Ovary (tissue), 9 donors: Measurements from ENCODE around the gene SLMAP. TPM values are rescaled to one million over a fixed set of nuclear protein-coding genes. Genes with fewer than 3 reads are reported as not detected.

ENCODE experiments used
- DNase-seq, 5 donors: peaks; one replicate each; pipeline ENCODE4 v3.0.0-alpha.2; 2019 to 2020
- H3K27ac ChIP-seq, 2 donors: fragments of 200-600 bp; one replicate each; pipeline versions ENCODE4 v1.5.1 to v1.8.0; 2019 to 2022
- H3K27me3 ChIP-seq: fragments of 200-600 bp; one replicate; pipeline ENCODE4 v1.8.0; 2022
- H3K36me3 ChIP-seq: fragments of 200-600 bp; sonication (generic); one replicate; pipeline ENCODE4 v1.5.1; 2019
- H3K4me1 ChIP-seq: one replicate; pipeline ENCODE4 v1.8.1; 2013; ENCODE audit warnings: mild to moderate bottlenecking, moderate library complexity; ENCODE audit not compliant: insufficient read depth
- H3K4me3 ChIP-seq: fragments of 200-600 bp; sonication (generic); one replicate; pipeline ENCODE4 v1.5.1; 2017
- H3K9me3 ChIP-seq, 2 donors: fragments of 200-600 bp in 1 of 2; sonication (generic) in 1 of 2; one replicate each; pipeline versions ENCODE4 v1.5.1 to v1.8.1; 2013 to 2019; ENCODE audit warnings: mild to moderate bottlenecking in 1 of 2, moderate library complexity in 1 of 2
- EP300 ChIP-seq: sonication (generic); formaldehyde crosslinking; IDR thresholded peaks from one replicate; pipeline ENCODE4 v1.6.1; 2017; ENCODE audit warnings: antibody characterized with exemption
- POLR2A ChIP-seq: fragments of 450-650 bp; IDR thresholded peaks from one replicate; pipeline ENCODE4 v1.6.1; 2017; ENCODE audit warnings: antibody characterized with exemption, mild to moderate bottlenecking, moderate library complexity
- WGBS, 3 donors: extraction: QIAGEN DNeasy Blood & Tissue Kit in 1 of 3; methylation state at CpG; one replicate each; pipeline versions ENCODE4 v1.1.5 to v1.1.7; 2013 to 2017; 5-methylcytosine and 5-hydroxymethylcytosine counted together
- intact Hi-C, 4 donors: fragments of 100-400 bp; cut with DNase I; formaldehyde crosslinking; loops; one replicate each; pipeline versions ENCODE4 v1.11.0 to v1.15.1; 2022 to 2023
- polyA plus RNA-seq, 2 donors: library from polyadenylated mRNA; stranded (reverse); fragments of 200-250 nt in 1 of 2; fragments of 350-450 nt in 1 of 2; fragmentation: Illumina TruSeq in 1 of 2; extraction: RNeasy Lipid Tissue Mini Kit (QIAGEN cat#74804) in 1 of 2; gene quantifications; one replicate each; pipeline ENCODE4 v1.2.3, GENCODE V29; 2013 to 2014
- total RNA-seq, 7 donors: library from RNA; depleted of rRNA in 2 of 7; stranded (reverse); fragments of >200 nt in 2 of 7; fragmentation: NEBNext Ultra II Directional in 3 of 7; extraction: Animal tissue kit (Norgen Biotek cat#: 25700) in 3 of 7; gene quantifications; one replicate each; pipeline versions ENCODE4 v1.1.0 to v1.2.4, GENCODE V29; 2016 to 2023
- TF ChIP-seq, protein P1 (sequence below), 3 donors: fragments of 450-650 bp in 2 of 3; fragments of 200-600 bp in 1 of 3; IDR thresholded peaks; one replicate each; pipeline versions ENCODE4 v1.5.1 to v1.8.0; 2016 to 2022; ENCODE audit warnings: antibody characterized with exemption in 3 of 3, mild to moderate bottlenecking in 1 of 3
- donor health status: DM: no; HTN: no; CAD: no; lungs with moderate emphysema.
- donor health status: DM: no; HTN: no; CAD: no.
- donor health status: Bipolar disorder and iron deficiency.
- donor health status: DM: yes; HTN: yes; CAD: no.
- donor health status: DM: no; HTN: no; CAD: no.
- donor health status: DM: yes; HTN: yes; CAD: no.

The SLMAP gene
- total and polyA plus RNA-seq, 9 donors: 26.3 to 113 (median 73.8) TPM

DNA sequence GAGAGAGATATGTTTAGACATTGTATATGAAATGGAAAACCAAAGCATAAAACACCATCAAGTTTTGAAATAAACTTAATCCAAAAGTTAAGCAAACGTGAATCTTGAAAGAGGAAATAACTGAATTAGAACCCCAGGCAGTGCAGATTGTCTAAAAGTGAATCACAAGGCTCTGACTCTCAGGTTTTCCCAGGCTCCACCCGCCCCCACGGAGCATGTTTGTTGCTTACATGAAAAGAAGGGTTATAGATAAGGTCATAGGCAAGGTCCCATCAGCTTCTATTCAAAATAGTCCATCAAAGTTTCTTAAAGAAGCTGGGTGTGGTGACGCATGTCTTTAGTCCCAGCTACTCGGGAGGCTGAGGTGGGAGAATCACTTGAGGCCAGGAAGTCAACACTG, 29.0 kb upstream of the SLMAP start:
- no peak overlapping the region for H3K4me3 ChIP-seq
- TF ChIP-seq EP300 (no peak), POLR2A (no peak)
- TF ChIP-seq, protein P1, sequence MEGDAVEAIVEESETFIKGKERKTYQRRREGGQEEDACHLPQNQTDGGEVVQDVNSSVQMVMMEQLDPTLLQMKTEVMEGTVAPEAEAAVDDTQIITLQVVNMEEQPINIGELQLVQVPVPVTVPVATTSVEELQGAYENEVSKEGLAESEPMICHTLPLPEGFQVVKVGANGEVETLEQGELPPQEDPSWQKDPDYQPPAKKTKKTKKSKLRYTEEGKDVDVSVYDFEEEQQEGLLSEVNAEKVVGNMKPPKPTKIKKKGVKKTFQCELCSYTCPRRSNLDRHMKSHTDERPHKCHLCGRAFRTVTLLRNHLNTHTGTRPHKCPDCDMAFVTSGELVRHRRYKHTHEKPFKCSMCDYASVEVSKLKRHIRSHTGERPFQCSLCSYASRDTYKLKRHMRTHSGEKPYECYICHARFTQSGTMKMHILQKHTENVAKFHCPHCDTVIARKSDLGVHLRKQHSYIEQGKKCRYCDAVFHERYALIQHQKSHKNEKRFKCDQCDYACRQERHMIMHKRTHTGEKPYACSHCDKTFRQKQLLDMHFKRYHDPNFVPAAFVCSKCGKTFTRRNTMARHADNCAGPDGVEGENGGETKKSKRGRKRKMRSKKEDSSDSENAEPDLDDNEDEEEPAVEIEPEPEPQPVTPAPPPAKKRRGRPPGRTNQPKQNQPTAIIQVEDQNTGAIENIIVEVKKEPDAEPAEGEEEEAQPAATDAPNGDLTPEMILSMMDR (IDR thresholded peaks at IDR 0.05): no peak
- no peaks in the 10 kb centered on the region for H3K36me3 ChIP-seq
- H3K27ac ChIP-seq: no peak overlapping the region
- no peaks in the 10 kb centered on the region for H3K27me3 ChIP-seq
- H3K9me3 ChIP-seq: no peaks in the 10 kb centered on the region
- H3K4me1 ChIP-seq: peaks cover 2% of the 10 kb centered on the region
- 85 to 90% (median 88%) methylated on average over 5 of the region's 5 CpGs for WGBS, 3 donors
- intact Hi-C loops: no loop called here
- no peak for DNase-seq

DNA sequence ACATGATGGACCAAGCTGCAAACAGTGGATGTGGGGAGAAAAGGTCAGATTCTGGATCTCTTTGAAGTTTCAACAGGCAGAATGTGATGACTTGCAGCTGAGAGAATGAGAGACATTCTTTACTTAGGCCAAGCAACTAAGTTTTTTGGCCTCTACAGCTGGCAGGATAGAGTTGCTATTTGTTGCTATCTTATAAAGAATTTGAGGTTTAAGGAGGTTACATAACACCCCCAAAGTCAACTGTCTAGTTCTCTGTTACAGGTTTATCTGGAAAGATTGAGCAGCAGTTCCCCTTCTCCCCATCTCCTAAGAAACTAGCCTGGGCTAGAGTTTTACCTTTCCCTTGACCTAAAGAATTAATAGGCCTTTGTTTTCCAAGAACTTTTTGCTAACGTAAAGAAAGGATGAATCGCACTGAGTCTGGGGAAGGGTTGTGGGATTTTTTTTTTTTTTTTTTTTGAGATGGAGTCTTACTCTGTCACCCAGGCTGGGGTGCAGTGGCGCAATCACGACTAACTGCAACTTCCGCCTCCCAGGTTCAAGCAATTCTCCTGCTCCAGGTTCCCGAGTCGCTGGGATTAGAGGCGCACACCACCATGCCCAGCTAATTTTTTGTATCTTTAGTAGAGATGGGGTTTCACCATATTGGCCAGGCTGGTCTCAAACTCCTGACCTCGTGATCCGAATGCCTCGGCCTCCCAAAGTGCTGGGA, 26.6 kb upstream of the SLMAP start:
- Histone ChIP-seq H3K4me3 (no peak overlapping the region), H3K36me3 (no peaks in the 10 kb centered on the region), H3K4me1 (peaks cover 2% of the 10 kb centered on the region), H3K27ac (peak overlapping the region in 1 of 2 donors; percentile 8), H3K27me3 (no peaks in the 10 kb centered on the region), H3K9me3 (no peaks in the 10 kb centered on the region)
- DNase-seq: no peak
- WGBS, 3 donors: 84 to 86% (median 86%) methylated on average over 11 of the region's 11 CpGs
- intact Hi-C loops: no loop called here
- TF ChIP-seq EP300: no peak
- TF ChIP-seq POLR2A: no peak
- TF ChIP-seq, protein P1 (IDR thresholded peaks at IDR 0.05): no peak

DNA sequence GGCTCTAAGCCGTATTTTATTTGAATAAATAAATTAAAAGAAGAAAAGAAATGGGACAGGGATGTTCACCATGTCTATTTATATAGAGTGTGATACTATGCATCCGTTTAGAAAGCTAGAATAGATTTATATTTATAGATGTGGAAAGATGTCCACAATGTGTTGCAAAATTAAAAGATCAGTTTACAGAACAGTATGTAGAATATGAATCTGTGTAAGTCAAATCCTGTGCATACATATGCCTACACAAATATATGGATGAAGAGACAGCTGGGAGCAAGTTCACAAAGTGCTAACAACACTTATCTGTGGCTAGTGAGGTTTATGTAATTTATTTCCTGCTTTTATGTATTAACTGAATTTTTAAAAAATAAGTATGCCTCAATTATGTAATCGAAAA, 25.4 kb upstream of the SLMAP start:
- H3K4me3 ChIP-seq: no peak overlapping the region
- intact Hi-C loops: no loop called here
- no peak overlapping the region for H3K27ac ChIP-seq
- H3K4me1 ChIP-seq: peaks cover 2% of the 10 kb centered on the region
- H3K9me3 ChIP-seq: no peaks in the 10 kb centered on the region
- DNase-seq: no peak
- H3K27me3 ChIP-seq: no peaks in the 10 kb centered on the region
- WGBS, 3 donors: 68 to 73% (median 69%) methylated on average over 3 of the region's 3 CpGs
- TF ChIP-seq POLR2A (no peak), EP300 (no peak)
- TF ChIP-seq, protein P1 (IDR thresholded peaks at IDR 0.05): no peak
- H3K36me3 ChIP-seq: no peaks in the 10 kb centered on the region

DNA sequence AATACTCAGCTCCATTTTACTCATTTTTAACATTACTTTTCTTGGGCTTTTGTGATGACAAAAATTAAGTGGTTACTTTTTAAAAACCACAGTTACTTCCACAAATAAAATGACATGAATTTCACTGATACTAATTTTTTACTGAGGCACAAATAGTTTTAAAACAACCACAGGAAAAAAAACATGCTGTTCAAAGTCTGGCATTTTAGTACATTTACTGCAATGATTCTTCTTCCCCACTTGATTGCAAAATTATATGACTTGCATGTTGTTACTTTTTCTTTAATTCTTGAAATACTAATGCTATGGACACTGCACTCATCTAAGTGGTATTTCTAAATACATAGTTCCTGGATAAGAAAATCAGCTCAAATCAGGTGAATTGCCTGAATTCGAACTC, 24.8 kb upstream of the SLMAP start:
- 78 to 83% (median 80%) methylated on average over 1 of the region's 1 CpG for WGBS, 3 donors
- no peak overlapping the region for H3K4me3 ChIP-seq
- H3K9me3 ChIP-seq: no peaks in the 10 kb centered on the region
- peaks cover 2% of the 10 kb centered on the region for H3K4me1 ChIP-seq
- H3K36me3 ChIP-seq: no peaks in the 10 kb centered on the region
- no peak overlapping the region for H3K27ac ChIP-seq
- intact Hi-C loops: no loop called here
- TF ChIP-seq EP300 (no peak), POLR2A (no peak)
- TF ChIP-seq, protein P1 (IDR thresholded peaks at IDR 0.05): no peak
- no peak for DNase-seq
- no peaks in the 10 kb centered on the region for H3K27me3 ChIP-seq
